SK-N-SH treated with all-trans-retinoic acid at 6 μM for 48 hours (cell line): ENCODE results near the gene KLHDC10.

Source experiments
- CREB5 ChIP-seq: fragments of 250-450 bp; sonication (Bioruptor Pico); IDR thresholded peaks from 2 replicates; pipeline ENCODE4 v1.5.1; 2020; ENCODE audit warnings: low read depth, mild to moderate bottlenecking, moderate library complexity
- CSDC2 ChIP-seq: fragments of 250-450 bp; sonication (Bioruptor Pico); IDR thresholded peaks from 2 replicates; pipeline ENCODE4 v1.5.0; 2020; ENCODE audit warnings: mild to moderate bottlenecking, moderate library complexity
- CSRNP3 ChIP-seq: fragments of 250-450 bp; sonication (Bioruptor Pico); IDR thresholded peaks from 2 replicates; pipeline ENCODE4 v1.5.1; 2021; ENCODE audit warnings: mild to moderate bottlenecking, moderate library complexity
- GLIS3 ChIP-seq: fragments of 250-450 bp; sonication (Bioruptor Pico); IDR thresholded peaks from 2 replicates; pipeline ENCODE4 v1.5.0; 2020; ENCODE audit warnings: mild to moderate bottlenecking, moderate library complexity
- OSR1 ChIP-seq: fragments of 250-450 bp; sonication (Bioruptor Pico); IDR thresholded peaks from 2 replicates; pipeline ENCODE4 v1.8.0; 2022; ENCODE audit warnings: moderate library complexity, mild to moderate bottlenecking, inconsistent platforms
- PATZ1 ChIP-seq: fragments of 250-450 bp; sonication (Bioruptor Pico); IDR thresholded peaks from 2 replicates; pipeline ENCODE4 v1.8.0; 2020; ENCODE audit warnings: mild to moderate bottlenecking, moderate library complexity, borderline replicate concordance
- POU6F1 ChIP-seq: fragments of 250-450 bp; sonication (Bioruptor Pico); IDR thresholded peaks from 2 replicates; pipeline ENCODE4 v1.8.0; 2021; ENCODE audit warnings: low read depth, mild to moderate bottlenecking, moderate library complexity, borderline replicate concordance
- PPARA ChIP-seq: fragments of 250-450 bp; sonication (Bioruptor Pico); IDR thresholded peaks from 2 replicates; pipeline ENCODE4 v1.5.0; 2020; ENCODE audit warnings: mild to moderate bottlenecking, borderline replicate concordance
- RARB ChIP-seq: fragments of 250-450 bp; sonication (Bioruptor Pico); IDR thresholded peaks from 2 replicates; pipeline ENCODE4 v1.8.0; 2021; ENCODE audit warnings: mild to moderate bottlenecking, moderate library complexity
- ZNF70 ChIP-seq: fragments of 450-650 bp; formaldehyde crosslinking; IDR thresholded peaks from 2 replicates; pipeline ENCODE4 v1.5.0; 2020; ENCODE audit warnings: mild to moderate bottlenecking, moderate library complexity
- ZNF8 ChIP-seq: fragments of 450-650 bp; formaldehyde crosslinking; IDR thresholded peaks from 2 replicates; pipeline ENCODE4 v1.5.0; 2020; ENCODE audit warnings: mild to moderate bottlenecking, moderate library complexity

- TF ChIP-seq POU6F1 = no peak
- no peak for TF ChIP-seq CSRNP3 (CRISPR knock-in tag)
- TF ChIP-seq OSR1 (CRISPR knock-in tag) = no peak
- no peak for TF ChIP-seq ZNF70
- TF ChIP-seq RARB (CRISPR knock-in tag) = no peak
- TF ChIP-seq CREB5 (CRISPR knock-in tag) = no peak
- TF ChIP-seq PATZ1 = no peak
- no peak for TF ChIP-seq PPARA (CRISPR knock-in tag)
- no peak for TF ChIP-seq CSDC2 (CRISPR knock-in tag)
- TF ChIP-seq ZNF8 = no peak
- TF ChIP-seq GLIS3 = no peak
Measured at GRCh38 chr7:130154131-130154500, 83.8 kb downstream of the KLHDC10 start.
